HK-2 (cell line): ENCODE results near the gene DRC7.
"Not testable (repeated sequence)": the region's sequence is repeated elsewhere in the genome, so short reads cannot be mapped to it uniquely, and the experiment has no call there.

Experiments
- DNase-seq: peaks from one replicate; pipeline ENCODE4 v3.0.0-alpha.2; 2018; ENCODE audit not compliant: unreplicated experiment

Gene DRC7

GRCh38 chr16:57693550-57693949 lies 1.1 kb upstream of the DRC7 start:
- no peak for DNase-seq

- DNase-seq = peak; percentile 7
These were observed 328 bp upstream of the DRC7 start for GRCh38 chr16:57694231-57694724.

DNA sequence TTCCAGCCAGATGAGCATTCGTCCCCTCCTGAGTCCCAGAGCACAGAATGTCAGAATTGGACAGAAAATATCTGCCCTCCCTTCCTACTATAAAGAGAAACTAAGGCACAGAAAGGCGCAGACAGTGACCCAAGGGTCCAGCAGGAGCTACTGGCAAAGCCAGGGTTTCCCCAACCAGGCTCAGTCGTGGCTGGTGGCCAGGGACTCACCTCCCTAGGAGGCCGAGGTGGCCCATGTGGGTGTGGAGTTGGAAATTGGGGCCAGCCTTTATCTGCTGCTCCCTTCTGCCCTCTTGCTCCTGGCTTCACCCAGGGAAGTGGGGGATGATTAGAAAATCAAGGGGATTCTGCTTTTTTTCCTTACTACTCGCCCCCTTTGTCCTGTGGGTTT lies 1.1 kb downstream of the DRC7 start:
- no peak for DNase-seq

DNA sequence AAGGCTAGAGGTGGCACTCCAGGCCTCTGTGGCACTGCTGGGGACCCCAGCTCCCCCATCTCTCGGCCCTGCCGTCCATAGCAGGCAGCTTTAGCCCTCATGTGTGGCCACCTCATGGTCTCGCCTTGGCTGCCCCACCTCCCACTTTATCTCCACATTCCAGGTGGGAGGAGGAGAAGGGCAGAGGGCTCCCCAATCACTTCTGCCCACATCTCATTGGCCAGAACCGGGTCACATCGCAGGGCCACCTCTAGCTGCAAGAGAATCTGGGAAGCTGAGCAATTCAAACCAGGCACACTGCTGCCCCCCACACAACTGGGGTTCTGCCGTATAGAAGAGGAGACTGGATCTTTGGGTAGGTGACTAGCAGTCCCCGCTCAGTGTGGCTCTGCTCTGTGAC lies 1.6 kb downstream of the DRC7 start:
- DNase-seq = no peak

- DNase-seq = no peak
These were observed 3.4 kb downstream of the DRC7 start for GRCh38 chr16:57697896-57698537.

DNA sequence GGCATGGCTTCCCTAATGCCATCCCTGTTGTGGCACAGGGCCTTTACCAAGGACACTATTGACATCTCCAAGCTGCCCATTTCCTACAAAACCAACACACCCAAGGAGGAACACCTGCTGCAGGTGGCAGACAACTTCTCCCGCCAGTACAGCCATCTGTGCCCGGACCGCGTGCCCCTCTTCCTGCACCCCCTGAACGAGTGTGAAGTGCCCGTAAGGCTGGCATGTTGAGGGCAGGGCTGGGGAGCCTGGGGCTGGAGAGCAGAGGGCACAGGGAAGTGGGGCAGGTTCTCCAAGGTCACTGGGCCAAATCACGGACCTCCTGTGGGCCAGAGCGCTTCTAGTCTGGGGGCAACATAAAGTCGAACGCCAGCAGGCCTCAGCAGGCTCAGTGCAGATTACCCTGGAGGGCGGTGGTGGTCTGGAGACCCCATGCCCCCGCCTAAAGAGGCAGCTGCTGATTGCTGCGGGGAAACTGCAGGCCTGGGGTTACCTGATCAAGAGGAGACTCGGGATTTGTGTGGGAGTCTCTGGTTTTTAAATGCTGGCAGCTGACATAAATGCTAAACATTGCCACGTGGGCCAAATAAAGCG lies 4.3 kb downstream of the DRC7 start:
- no peak for DNase-seq

GRCh38 chr16:57699481-57699880 lies 4.9 kb downstream of the DRC7 start:
- no peak for DNase-seq

DNA sequence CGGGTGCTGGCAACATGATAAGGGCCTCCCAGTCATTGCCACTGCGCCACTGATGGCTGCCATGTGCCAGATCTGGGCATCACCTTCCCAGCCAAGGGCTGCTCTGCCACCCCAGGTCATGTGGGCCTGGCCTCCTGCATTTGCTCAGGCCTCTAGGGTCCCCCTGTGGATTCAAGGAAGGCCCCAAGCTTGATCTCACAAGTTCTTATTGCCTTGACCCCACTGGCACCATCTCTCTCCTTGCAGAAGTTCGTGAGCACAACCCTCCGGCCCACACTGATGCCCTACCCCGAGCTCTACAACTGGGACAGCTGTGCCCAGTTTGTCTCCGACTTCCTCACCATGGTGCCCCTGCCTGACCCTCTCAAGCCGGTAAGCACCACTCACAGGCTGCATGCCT lies 5.3 kb downstream of the DRC7 start:
- DNase-seq = no peak

GRCh38 chr16:57700781-57701551 lies 6.4 kb downstream of the DRC7 start:
- no peak for DNase-seq

DNA sequence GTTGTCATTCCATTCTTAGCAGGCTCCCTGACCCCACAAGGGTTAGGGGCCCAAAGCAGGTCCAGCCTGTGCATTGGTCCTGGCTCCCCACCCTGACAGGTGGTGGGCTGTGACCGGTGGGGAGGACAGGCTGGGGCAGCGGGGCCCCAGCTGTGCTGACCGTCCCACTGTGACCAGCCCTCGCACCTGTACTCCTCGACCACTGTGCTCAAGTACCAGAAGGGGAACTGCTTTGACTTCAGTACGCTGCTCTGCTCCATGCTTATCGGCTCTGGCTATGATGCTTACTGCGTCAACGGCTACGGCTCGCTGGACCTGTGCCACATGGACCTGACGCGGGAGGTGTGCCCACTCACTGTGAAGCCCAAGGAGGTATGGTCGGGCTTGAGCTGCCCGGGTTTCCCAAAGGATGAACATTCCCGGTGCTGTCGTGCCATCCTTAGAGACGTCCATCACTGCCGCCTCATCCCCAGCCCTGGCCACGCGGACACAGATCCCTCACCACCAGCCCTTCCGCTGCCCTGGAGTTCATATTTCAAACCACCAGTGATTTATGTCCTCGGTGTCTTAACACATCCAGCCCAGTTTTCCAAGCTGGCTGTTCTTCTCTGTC lies 7.3 kb downstream of the DRC7 start:
- no peak for DNase-seq

GRCh38 chr16:57703416-57704010 lies 8.9 kb downstream of the DRC7 start:
- DNase-seq = no peak

DNA sequence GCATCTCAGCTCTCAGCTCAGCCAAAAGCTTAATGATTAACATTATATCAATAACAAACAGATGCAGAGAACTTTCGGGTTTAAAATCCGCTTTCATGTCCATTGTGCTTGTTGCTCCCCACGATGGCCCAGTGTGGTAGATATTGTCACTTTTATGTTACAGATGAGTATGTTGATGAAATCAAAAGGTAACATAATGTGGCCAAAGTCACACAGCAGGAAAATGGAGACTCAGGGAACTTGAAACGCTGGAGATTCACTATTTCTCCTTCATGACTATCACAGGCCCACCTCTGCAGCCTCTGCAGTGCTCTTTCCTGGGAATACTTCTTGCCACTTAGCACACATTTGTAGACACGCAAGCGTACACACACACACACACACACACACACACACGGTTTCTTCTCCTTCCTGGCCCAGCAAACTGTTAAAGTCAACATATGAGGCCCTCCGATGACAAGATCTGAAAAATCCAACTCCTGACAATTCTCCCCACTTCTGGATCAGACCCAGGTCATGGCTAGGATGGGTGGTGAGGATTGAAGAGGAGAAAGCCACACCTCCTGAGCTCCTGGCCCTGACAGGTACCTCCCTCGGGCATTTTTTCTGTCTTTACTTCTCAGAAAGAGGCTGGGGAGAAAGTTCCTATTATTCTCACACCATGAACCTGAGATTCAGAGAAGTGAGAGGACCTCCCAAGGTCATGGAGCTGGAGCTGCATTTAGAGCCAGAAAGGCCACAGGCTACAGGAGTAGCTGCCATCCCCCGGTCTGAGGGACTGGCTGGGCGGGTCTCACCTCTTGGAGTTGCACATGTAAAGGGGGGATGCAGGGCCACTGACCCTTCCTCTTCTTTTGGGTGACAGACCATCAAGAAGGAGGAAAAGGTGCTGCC lies 9.7 kb downstream of the DRC7 start:
- DNase-seq = no peak

GRCh38 chr16:57704905-57705852 lies 10.6 kb downstream of the DRC7 start:
- DNase-seq = no peak

DNA sequence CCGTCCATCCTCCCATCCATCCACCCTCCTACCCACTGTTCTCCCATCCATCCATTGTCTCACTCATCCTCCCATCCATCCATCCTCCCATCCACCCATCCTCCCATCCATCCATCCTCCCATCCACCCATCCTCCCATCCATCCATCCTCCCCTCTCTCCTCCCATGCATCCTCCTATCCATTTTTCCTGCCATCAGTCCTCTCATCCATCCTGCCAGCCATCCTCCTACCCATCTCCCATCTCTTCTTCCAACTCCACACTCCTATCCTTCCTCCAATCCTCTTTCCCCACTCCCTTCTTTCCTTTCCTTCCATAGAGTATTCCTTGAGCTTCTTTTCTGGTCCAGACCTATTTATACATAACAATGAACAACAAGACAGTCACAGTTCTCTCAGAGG lies 12.1 kb downstream of the DRC7 start:
- no peak for DNase-seq

DNA sequence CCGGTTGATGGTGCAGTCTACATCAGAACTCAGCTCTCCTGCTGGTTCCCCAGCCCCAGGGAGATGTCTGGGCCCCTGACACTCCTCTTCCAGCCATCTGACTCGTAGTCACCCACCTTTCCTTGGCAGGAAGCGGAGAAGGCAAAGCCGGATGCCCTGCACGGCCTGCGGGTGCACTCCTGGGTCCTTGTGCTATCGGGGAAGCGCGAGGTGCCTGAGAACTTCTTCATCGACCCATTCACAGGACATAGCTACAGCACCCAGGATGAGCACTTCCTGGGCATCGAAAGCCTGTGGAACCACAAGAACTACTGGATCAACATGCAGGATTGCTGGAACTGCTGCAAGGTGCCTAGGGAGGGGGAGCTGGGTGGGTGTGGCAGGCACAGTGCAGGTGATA lies 12.7 kb downstream of the DRC7 start:
- no peak for DNase-seq

GRCh38 chr16:57708168-57708567 lies 13.6 kb downstream of the DRC7 start:
- DNase-seq = no peak

DNA sequence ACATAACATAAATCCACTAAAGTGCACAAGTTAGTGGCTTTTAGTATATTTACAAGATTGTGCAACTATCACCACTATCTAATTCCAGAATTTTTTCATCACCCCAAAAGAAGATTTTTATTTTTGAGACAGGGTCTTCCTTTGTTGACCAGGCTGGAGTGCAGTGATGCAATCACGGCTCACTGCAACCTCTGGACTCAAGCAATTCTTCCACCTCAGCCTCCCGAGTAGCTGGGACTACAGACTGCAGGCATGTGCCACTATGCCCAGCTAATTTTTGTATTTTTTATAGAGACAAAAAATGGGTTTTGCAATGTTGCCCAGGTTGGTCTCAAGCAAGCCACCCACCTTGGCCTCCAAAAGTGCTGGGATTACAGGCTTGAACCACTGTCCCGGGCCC lies 15.1 kb downstream of the DRC7 start:
- DNase-seq = no peak

- no peak for DNase-seq
These were observed 16.7 kb downstream of the DRC7 start for GRCh38 chr16:57711346-57711745.

DNA sequence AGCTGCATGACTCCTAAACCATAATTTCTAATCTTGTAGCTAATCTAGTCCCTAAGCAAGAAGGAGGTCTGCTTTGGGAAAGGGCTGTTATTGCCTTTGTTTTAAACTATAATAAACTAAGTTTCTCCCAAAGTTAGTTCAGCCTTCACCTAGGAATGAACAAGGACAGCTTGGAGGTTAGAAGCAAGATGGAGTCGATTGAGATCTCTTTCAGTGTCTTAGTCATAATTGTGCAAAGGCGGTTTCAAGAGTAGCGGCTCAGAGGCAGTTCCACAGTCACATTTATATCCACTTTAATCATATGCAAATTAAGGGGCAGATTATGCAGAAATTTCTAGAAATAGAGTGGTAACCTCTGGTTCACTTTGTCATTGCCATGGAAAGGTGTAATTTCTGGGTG lies 17.4 kb downstream of the DRC7 start:
- DNase-seq = no peak

GRCh38 chr16:57712569-57712968 lies 18.0 kb downstream of the DRC7 start:
- DNase-seq = not testable (repeated sequence)
